ENCODE data around the gene PNPLA2. TPM values are rescaled to one million over a fixed set of nuclear protein-coding genes. Genes with fewer than 3 reads are reported as not detected.

The PNPLA2 gene
- total RNA-seq, 6 experiments from 2014 or later = 33.2 to 97.1 (median 69.6) TPM

GRCh38 chr11:813456-814096 is 5.1 kb upstream of the PNPLA2 start:
- no CpG with 5 or more reads among the region's 9 CpGs for WGBS (ENCODE audit: insufficient coverage, low coverage, low lambda C conversion rate, missing lambda C conversion rate)
- intact Hi-C loops (cut with DNase I) = no loop called here
- TF ChIP-seq CTCF (IDR thresholded peaks at IDR 0.05) (no peak), POLR2A (IDR thresholded peaks at IDR 0.05) (no peak)

GRCh38 chr11:815675-816432 is 2.9 kb upstream of the PNPLA2 start:
- 92% methylated on average over 1 of the region's 11 CpGs for WGBS (ENCODE audit: insufficient coverage, low coverage, low lambda C conversion rate, missing lambda C conversion rate)
- TF ChIP-seq POLR2A (IDR thresholded peaks at IDR 0.05) (no peak), CTCF (IDR thresholded peaks at IDR 0.05) (no peak)
- Histone ChIP-seq H3K36me3 (peaks cover 0 to 29% (median 0%) of the 10 kb centered on the region in 4 donors), H3K27ac (no peak overlapping the region), H3K4me3 (no peak overlapping the region), H3K9me3 (no peaks in the 10 kb centered on the region), H3K4me1 (peaks cover 0 to 21% (median 5%) of the 10 kb centered on the region in 4 donors), H3K27me3 (no peaks in the 10 kb centered on the region)
- intact Hi-C loops (cut with DNase I) = no loop called here
- DNase-seq (no peak), ATAC-seq (no peak)

More at GRCh38 chr11:813456-814096, 5.1 kb upstream of the PNPLA2 start:
- H3K4me3 ChIP-seq = no peak overlapping the region
- H3K27me3 ChIP-seq = no peaks in the 10 kb centered on the region
- DNase-seq (no peak), ATAC-seq (no peak)
- H3K4me1 ChIP-seq = peaks cover 0 to 17% (median 6%) of the 10 kb centered on the region in 4 donors
- peaks cover 0 to 29% (median 0%) of the 10 kb centered on the region in 4 donors for H3K36me3 ChIP-seq
- H3K9me3 ChIP-seq = no peaks in the 10 kb centered on the region
- no peak overlapping the region for H3K27ac ChIP-seq

- H3K27me3 ChIP-seq = no peaks in the 10 kb centered on the region
- peaks cover 0 to 25% (median 0%) of the 10 kb centered on the region in 4 donors for H3K36me3 ChIP-seq
- H3K4me3 ChIP-seq = no peak overlapping the region
- ATAC-seq (no peak), DNase-seq (no peak)
- peaks cover 0 to 18% (median 3%) of the 10 kb centered on the region in 4 donors for H3K4me1 ChIP-seq
- TF ChIP-seq POLR2A (IDR thresholded peaks at IDR 0.05) (no peak), CTCF (IDR thresholded peaks at IDR 0.05) (no peak)
- 76% methylated on average over 7 of the region's 11 CpGs for WGBS (ENCODE audit: insufficient coverage, low coverage, low lambda C conversion rate, missing lambda C conversion rate)
- intact Hi-C loops (cut with DNase I) = no loop called here
- H3K9me3 ChIP-seq = no peaks in the 10 kb centered on the region
- H3K27ac ChIP-seq = no peak overlapping the region
Measured at GRCh38 chr11:816433-816779, 2.3 kb upstream of the PNPLA2 start.

GRCh38 chr11:819129-819931 is 616 bp downstream of the PNPLA2 start:
- H3K27me3 ChIP-seq = no peaks in the 10 kb centered on the region
- peaks cover 0 to 28% (median 12%) of the 10 kb centered on the region in 4 donors for H3K4me1 ChIP-seq
- intact Hi-C loops (cut with DNase I) = no loop called here
- H3K27ac ChIP-seq = peak overlapping the region; percentile 81 to 94 (median 88)
- no peaks in the 10 kb centered on the region for H3K9me3 ChIP-seq
- ATAC-seq (peak; percentile 68 to 81 (median 76)), DNase-seq (peak; percentile 95 to 97 (median 96))
- H3K36me3 ChIP-seq = peaks cover 0 to 17% (median 3%) of the 10 kb centered on the region in 4 donors
- WGBS (ENCODE audit: insufficient coverage, low coverage, low lambda C conversion rate, missing lambda C conversion rate) = 0% methylated on average over 12 of the region's 96 CpGs
- H3K4me3 ChIP-seq = peak overlapping the region; percentile 71 to 99 (median 94)
- TF ChIP-seq CTCF (IDR thresholded peaks at IDR 0.05) (peak in 1 of 4 donors; percentile 36), POLR2A (IDR thresholded peaks at IDR 0.05) (peak; percentile 89)
